NK-92 (cell line): ENCODE results near the gene VRTN.
"Not testable (repeated sequence)": the region's sequence is repeated elsewhere in the genome, so short reads cannot be mapped to it uniquely, and the experiment has no call there.

Experiments
- DNase-seq: peaks from one replicate; lab custom pipeline; 2025; ENCODE audit not compliant: unreplicated experiment; lab: John Stamatoyannopoulos, UW

VRTN gene

GRCh38 chr14:74348735-74349463 is 628 bp downstream of the VRTN start:
- DNase-seq = no peak

- no peak for DNase-seq
These were observed 1.5 kb downstream of the VRTN start for GRCh38 chr14:74349757-74350156.

GRCh38 chr14:74350211-74350927 is 2.1 kb downstream of the VRTN start:
- DNase-seq = no peak

GRCh38 chr14:74350928-74351323 is 2.7 kb downstream of the VRTN start:
- DNase-seq = no peak

GRCh38 chr14:74356892-74357575 is 8.8 kb downstream of the VRTN start:
- DNase-seq = no peak

GRCh38 chr14:74357585-74357984 is 9.3 kb downstream of the VRTN start:
- no peak for DNase-seq

- no peak for DNase-seq
These were observed 10.0 kb downstream of the VRTN start for GRCh38 chr14:74358176-74358829.

- DNase-seq = no peak
These were observed 11.9 kb downstream of the VRTN start for GRCh38 chr14:74360163-74360562.

GRCh38 chr14:74362361-74362915 is 14.2 kb downstream of the VRTN start:
- no peak for DNase-seq

GRCh38 chr14:74364271-74364880 is 16.1 kb downstream of the VRTN start:
- no peak for DNase-seq

- DNase-seq = no peak
These were observed 19.8 kb downstream of the VRTN start for GRCh38 chr14:74368026-74368425.

- no peak for DNase-seq
These were observed 20.2 kb downstream of the VRTN start for GRCh38 chr14:74368441-74368840.

- DNase-seq = no peak
These were observed 29.9 kb downstream of the VRTN start for GRCh38 chr14:74377976-74378690.

GRCh38 chr14:74380172-74380571 is 31.9 kb downstream of the VRTN start:
- DNase-seq = no peak

- no peak for DNase-seq
These were observed 32.6 kb downstream of the VRTN start for GRCh38 chr14:74380845-74381244.

- not testable (repeated sequence) for DNase-seq
These were observed 33.3 kb downstream of the VRTN start for GRCh38 chr14:74381571-74381970.

GRCh38 chr14:74382231-74382630 is 34.0 kb downstream of the VRTN start:
- DNase-seq = no peak

GRCh38 chr14:74389980-74390379 is 41.7 kb downstream of the VRTN start:
- DNase-seq = no peak

- DNase-seq = not testable (repeated sequence)
These were observed 42.2 kb downstream of the VRTN start for GRCh38 chr14:74390505-74390904.

- no peak for DNase-seq
These were observed 43.2 kb downstream of the VRTN start for GRCh38 chr14:74391479-74391878.
